DMS153 treated with DMSO at 0.1 percent for 48 hours (cell line): ENCODE results near the gene HVCN1.
"Not testable (repeated sequence)": the region's sequence is repeated elsewhere in the genome, so short reads cannot be mapped to it uniquely, and the experiment has no call there.

Source experiments
- DNase-seq: peaks from one replicate; lab custom pipeline; 2025; ENCODE audit not compliant: unreplicated experiment; lab: John Stamatoyannopoulos, UW

The HVCN1 gene

GRCh38 chr12:110668480-110669192, 20.3 kb downstream of the HVCN1 start:
- DNase-seq = no peak

- no peak for DNase-seq
Measured at GRCh38 chr12:110667671-110668070, 21.2 kb downstream of the HVCN1 start.

- no peak for DNase-seq
Measured at GRCh38 chr12:110666892-110667291, 22.0 kb downstream of the HVCN1 start.

GRCh38 chr12:110661337-110661972, 27.5 kb downstream of the HVCN1 start:
- DNase-seq = no peak

- no peak for DNase-seq
Measured at GRCh38 chr12:110658878-110659277, 30.0 kb downstream of the HVCN1 start.

- no peak for DNase-seq
Measured at GRCh38 chr12:110658242-110658641, 30.7 kb downstream of the HVCN1 start.

GRCh38 chr12:110657747-110658146, 31.2 kb downstream of the HVCN1 start:
- no peak for DNase-seq

GRCh38 chr12:110656071-110656655, 32.8 kb downstream of the HVCN1 start:
- no peak for DNase-seq

GRCh38 chr12:110654238-110654637, 34.7 kb downstream of the HVCN1 start:
- DNase-seq = not testable (repeated sequence)

- DNase-seq = no peak
Measured at GRCh38 chr12:110649341-110649847, 39.5 kb downstream of the HVCN1 start.

GRCh38 chr12:110647631-110648040, 41.3 kb downstream of the HVCN1 start:
- DNase-seq = no peak

- DNase-seq = no peak
Measured at GRCh38 chr12:110641521-110641920, 47.4 kb downstream of the HVCN1 start.

GRCh38 chr12:110640275-110641025, 48.5 kb downstream of the HVCN1 start:
- no peak for DNase-seq

- no peak for DNase-seq
Measured at GRCh38 chr12:110639336-110640141, 49.4 kb downstream of the HVCN1 start.

- DNase-seq = no peak
Measured at GRCh38 chr12:110638796-110639195, 50.1 kb downstream of the HVCN1 start.

- DNase-seq = no peak
Measured at GRCh38 chr12:110637869-110638441, 51.0 kb downstream of the HVCN1 start.

GRCh38 chr12:110636516-110636915, 52.4 kb downstream of the HVCN1 start:
- DNase-seq = no peak

- DNase-seq = no peak
Measured at GRCh38 chr12:110635055-110635454, 53.9 kb downstream of the HVCN1 start.

GRCh38 chr12:110627500-110628195, 61.3 kb downstream of the HVCN1 start:
- no peak for DNase-seq

- DNase-seq = no peak
Measured at GRCh38 chr12:110622582-110622981, 66.3 kb downstream of the HVCN1 start.
